Measurements from ENCODE around the gene GPR12. TPM values are rescaled to one million over a fixed set of nuclear protein-coding genes. Genes with fewer than 3 reads are reported as not detected.

GPR12 gene
- not detected in 2 replicates for total RNA-seq (2013; cell fraction: nucleolus; rRNA removed)
- total RNA-seq (2014; rRNA removed) (not detected in 2 replicates), total RNA-seq (2014; rRNA removed; fragmentation: Illumina TruSeq; extraction: Trizol) (not detected in 2 replicates), total RNA-seq (2021) (not detected in 2 replicates), polyA plus RNA-seq (2011; rRNA removed) (not detected in 2 replicates), polyA plus RNA-seq (2014; fragmentation: Illumina TruSeq; extraction: Trizol) (not detected in 2 replicates), polyA plus RNA-seq (2014; fragmentation: Nextera tagmentation; extraction: Ambion mirVana) (not detected), polyA plus RNA-seq (2014; rRNA removed) (not detected in 2 replicates), polyA plus RNA-seq (2016; fragmentation: Nextera tagmentation; extraction: Ambion mirVana) (not detected), polyA minus RNA-seq (2011; rRNA and poly(A)+ RNA removed) (not detected in 2 replicates), Bru-seq, nascent RNA (not detected), BruChase-seq, experiment 1, labeled RNA remaining after a 6-hour chase (not detected), BruChase-seq, experiment 2, labeled RNA remaining after a 2-hour chase (not detected)
- polyA plus RNA-seq (2011; ENCODE audit: low read depth) = not detected
- not detected in 2 replicates for polyA plus RNA-seq (2011; cell fraction: cytosol; rRNA removed)
- not detected in 2 replicates for polyA plus RNA-seq (2011; cell fraction: nucleus; rRNA removed)
- not detected in 2 replicates for polyA plus RNA-seq (2012)
- not detected in 2 replicates for polyA minus RNA-seq (2011; cell fraction: cytosol; rRNA and poly(A)+ RNA removed)
- polyA minus RNA-seq (2011; cell fraction: nucleus; rRNA and poly(A)+ RNA removed) = not detected in 2 replicates
- long read RNA-seq, experiment 1 = 0 reads
- long read RNA-seq, experiment 2 = 0 reads

- no peak for FAIRE-seq
- no TSS peak for BruUV-seq (replicated peaks)
- H3K4me3 ChIP-seq = no peak within 1 kb of the TSS
- no peak for TF ChIP-seq RCOR1 (conservative IDR thresholded peaks at IDR 0.05; ENCODE audit: low read depth, low read length)
- DNase-seq (ENCODE audit: low read depth, low spot score) = no peak
- in situ Hi-C loops (cut with MboI) (no loop called here), intact Hi-C loops (cut with micrococcal nuclease; ENCODE audit: unreplicated experiment) (no loop called here)
- H3K9ac ChIP-seq (ENCODE audit: control insufficient read depth, insufficient read depth, low read length) = no peak within 1 kb of the TSS
- ATAC-seq = no peak
- peaks cover 4 to 5% of the 10 kb centered on the region in 2 experiments for H3K27me3 ChIP-seq (replicated peaks in 1 of 2; ENCODE audit: control insufficient read depth in 2 of 2, insufficient read depth in 2 of 2, low read length in 1 of 2)
- H2AFZ ChIP-seq (ENCODE audit: control insufficient read depth, low read depth, low read length) = no peak within 1 kb of the TSS
- CTCF ChIA-PET = no interaction called here
- SMC1A ChIA-PET (ENCODE audit: uncharacterized antibody, unreplicated experiment) = no interaction called here
- no peak within 1 kb of the TSS for H3K4me2 ChIP-seq (ENCODE audit: control insufficient read depth, insufficient read depth)
- RAD21 ChIA-PET (ENCODE audit: unreplicated experiment) = interaction anchor here (0.5 kb wide), 1 partner anchor 49 kb away, joined by 3 read pairs; no protein-coding TSS in a partner anchor
- no peaks in the 10 kb centered on the region for H4K20me1 ChIP-seq (ENCODE audit: control insufficient read depth, insufficient read depth)
- H3K9me3 ChIP-seq (replicated peaks; ENCODE audit: control insufficient read depth, insufficient read depth, low read length) = no peaks in the 10 kb centered on the region
- no peaks in the 10 kb centered on the region for H3K36me3 ChIP-seq (ENCODE audit: control insufficient read depth in 2 of 2, insufficient read depth in 2 of 2, low read length in 1 of 2)
- POLR2A ChIA-PET = no interaction called here
- no peak within 1 kb of the TSS for H3K27ac ChIP-seq (ENCODE audit: control insufficient read depth, insufficient read depth)
- 9% methylated on average over 44 of the region's 87 CpGs for WGBS (ENCODE audit: insufficient coverage, insufficient replicate concordance, low lambda C conversion rate, missing lambda C conversion rate)
- no peaks in the 10 kb centered on the region for H3K4me1 ChIP-seq (ENCODE audit: control insufficient read depth, insufficient read depth, low read length)
- no peaks in the 10 kb centered on the region for H3K79me2 ChIP-seq (ENCODE audit: control insufficient read depth, insufficient read depth, low read length)
Observed at GRCh38 chr13:26759907-26760831, at the start of gene GPR12. Gene GPR12, minus strand, starts transcription at chr13:26760786. Its CDS starts 959 bp downstream, at chr13:26759827.

GRCh38 chr13:26810095-26810494 is 49.5 kb upstream of the GPR12 start:
- ChIA-PET SMC1A (ENCODE audit: uncharacterized antibody, unreplicated experiment) (no interaction called here), CTCF (interaction anchor here (0.6 kb wide), 1 partner anchor 305 kb away, joined by 3 read pairs; no protein-coding TSS in a partner anchor), RAD21 (ENCODE audit: unreplicated experiment) (no interaction called here), POLR2A (no interaction called here)
- no peak overlapping the region for H3K4me2 ChIP-seq (ENCODE audit: control insufficient read depth, insufficient read depth)
- intact Hi-C loops (cut with micrococcal nuclease; ENCODE audit: unreplicated experiment) = no loop called here
- no peaks in the 10 kb centered on the region for H4K20me1 ChIP-seq (ENCODE audit: control insufficient read depth, insufficient read depth)
- DNase-seq (ENCODE audit: low read depth, low spot score) (no peak), FAIRE-seq (no peak), ATAC-seq (no peak)
- in situ Hi-C loops (cut with MboI) = no loop called here
- peaks cover 0 to 4% of the 10 kb centered on the region in 2 experiments; a peak in 1 of 4 replicates for H3K27me3 ChIP-seq (replicated peaks in 1 of 2; ENCODE audit: control insufficient read depth in 2 of 2, insufficient read depth in 2 of 2, low read length in 1 of 2)
- no peak overlapping the region for H3K4me3 ChIP-seq
- 0% methylated on average over 2 of the region's 2 CpGs for WGBS (ENCODE audit: insufficient coverage, insufficient replicate concordance, low lambda C conversion rate, missing lambda C conversion rate)
- no peaks in the 10 kb centered on the region for H3K79me2 ChIP-seq (ENCODE audit: control insufficient read depth, insufficient read depth, low read length)
- no peak overlapping the region for H3K27ac ChIP-seq (ENCODE audit: control insufficient read depth, insufficient read depth)
- no peak overlapping the region for H3K9ac ChIP-seq (ENCODE audit: control insufficient read depth, insufficient read depth, low read length)
- H3K9me3 ChIP-seq (replicated peaks; ENCODE audit: control insufficient read depth, insufficient read depth, low read length) = no peaks in the 10 kb centered on the region
- no TSS peak for BruUV-seq (replicated peaks)
- H2AFZ ChIP-seq (ENCODE audit: control insufficient read depth, low read depth, low read length) = no peak overlapping the region
- no peaks in the 10 kb centered on the region for H3K4me1 ChIP-seq (ENCODE audit: control insufficient read depth, insufficient read depth, low read length)
- H3K36me3 ChIP-seq (ENCODE audit: control insufficient read depth in 2 of 2, insufficient read depth in 2 of 2, low read length in 1 of 2) = no peaks in the 10 kb centered on the region
- TF ChIP-seq HDAC6 (IDR thresholded peaks at IDR 0.05; ENCODE audit: unreplicated experiment) (no peak), CTCF (IDR thresholded peaks at IDR 0.05 in 2 of 3, conservative IDR thresholded peaks at IDR 0.05 in 1 of 3; ENCODE audit: control insufficient read depth in 2 of 3, extremely low read depth in 1 of 3, insufficient read depth in 1 of 3, low read depth in 3 of 3, low read length in 3 of 3) (no peak), RCOR1 (conservative IDR thresholded peaks at IDR 0.05; ENCODE audit: low read depth, low read length) (no peak), IKZF1 (conservative IDR thresholded peaks at IDR 0.05) (no peak), HDAC2 (IDR thresholded peaks at IDR 0.05) (no peak), ZBTB33 (IDR thresholded peaks at IDR 0.05) (no peak), SMAD5 (IDR thresholded peaks at IDR 0.05; ENCODE audit: low read depth) (no peak), LARP7 (IDR thresholded peaks at IDR 0.05) (no peak), HCFC1 (IDR thresholded peaks at IDR 0.05; ENCODE audit: low read length) (no peak)

Data from GM12878 (cell line).